HG03039 (cell line): ENCODE data around the gene DDX39B.
"Not testable (repeated sequence)": the region's sequence is repeated elsewhere in the genome, so short reads cannot be mapped to it uniquely, and the experiment has no call there.

ENCODE experiments used
- ATAC-seq: cut with Tn5 transposase; IDR thresholded peaks from one replicate; pipeline ENCODE4 v1.9.1; 2021; ENCODE audit warnings: mild to moderate bottlenecking, moderate library complexity; ENCODE audit not compliant: unreplicated experiment

DDX39B gene

DNA sequence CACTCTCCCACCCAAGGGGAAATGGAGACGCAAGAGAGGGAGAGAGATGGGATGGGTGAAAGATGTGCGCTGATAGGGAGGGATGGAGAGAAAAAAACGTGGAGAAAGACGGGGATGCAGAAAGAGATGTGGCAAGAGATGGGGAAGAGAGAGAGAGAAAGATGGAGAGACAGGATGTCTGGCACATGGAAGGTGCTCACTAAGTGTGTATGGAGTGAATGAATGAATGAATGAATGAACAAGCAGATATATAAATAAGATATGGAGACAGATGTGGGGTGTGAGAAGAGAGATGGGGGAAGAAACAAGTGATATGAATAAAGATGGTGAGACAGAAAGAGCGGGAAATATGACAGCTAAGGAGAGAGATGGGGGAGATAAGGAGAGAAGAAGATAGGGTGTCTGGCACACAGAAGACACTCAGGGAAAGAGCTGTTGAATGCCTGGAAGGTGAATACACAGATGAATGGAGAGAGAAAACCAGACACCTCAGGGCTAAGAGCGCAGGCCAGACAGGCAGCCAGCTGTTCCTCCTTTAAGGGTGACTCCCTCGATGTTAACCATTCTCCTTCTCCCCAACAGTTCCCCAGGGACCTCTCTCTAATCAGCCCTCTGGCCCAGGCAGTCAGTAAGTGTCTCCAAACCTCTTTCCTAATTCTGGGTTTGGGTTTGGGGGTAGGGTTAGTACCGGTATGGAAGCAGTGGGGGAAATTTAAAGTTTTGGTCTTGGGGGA is 34.3 kb upstream of the DDX39B start:
- ATAC-seq, result no peak

- no peak for ATAC-seq
These were observed 33.6 kb upstream of the DDX39B start, which contains the start of gene TNF for GRCh38 chr6:31575335-31575901. TNF (plus strand) TSS chr6:31575565; CDS start chr6:31575742, 177 bp downstream.

DNA sequence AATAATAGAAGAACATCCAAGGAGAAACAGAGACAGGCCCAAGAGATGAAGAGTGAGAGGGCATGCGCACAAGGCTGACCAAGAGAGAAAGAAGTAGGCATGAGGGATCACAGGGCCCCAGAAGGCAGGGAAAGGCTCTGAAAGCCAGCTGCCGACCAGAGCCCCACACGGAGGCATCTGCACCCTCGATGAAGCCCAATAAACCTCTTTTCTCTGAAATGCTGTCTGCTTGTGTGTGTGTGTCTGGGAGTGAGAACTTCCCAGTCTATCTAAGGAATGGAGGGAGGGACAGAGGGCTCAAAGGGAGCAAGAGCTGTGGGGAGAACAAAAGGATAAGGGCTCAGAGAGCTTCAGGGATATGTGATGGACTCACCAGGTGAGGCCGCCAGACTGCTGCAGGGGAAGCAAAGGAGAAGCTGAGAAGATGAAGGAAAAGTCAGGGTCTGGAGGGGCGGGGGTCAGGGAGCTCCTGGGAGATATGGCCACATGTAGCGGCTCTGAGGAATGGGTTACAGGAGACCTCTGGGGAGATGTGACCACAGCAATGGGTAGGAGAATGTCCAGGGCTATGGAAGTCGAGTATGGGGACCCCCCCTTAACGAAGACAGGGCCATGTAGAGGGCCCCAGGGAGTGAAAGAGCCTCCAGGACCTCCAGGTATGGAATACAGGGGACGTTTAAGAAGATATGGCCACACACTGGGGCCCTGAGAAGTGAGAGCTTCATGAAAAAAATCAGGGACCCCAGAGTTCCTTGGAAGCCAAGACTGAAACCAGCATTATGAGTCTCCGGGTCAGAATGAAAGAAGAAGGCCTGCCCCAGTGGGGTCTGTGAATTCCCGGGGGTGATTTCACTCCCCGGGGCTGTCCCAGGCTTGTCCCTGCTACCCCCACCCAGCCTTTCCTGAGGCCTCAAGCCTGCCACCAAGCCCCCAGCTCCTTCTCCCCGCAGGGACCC is 32.6 kb upstream of the DDX39B start:
- no peak for ATAC-seq

- ATAC-seq, result no peak
These were observed 31.7 kb upstream of the DDX39B start for GRCh38 chr6:31573239-31574105.

DNA sequence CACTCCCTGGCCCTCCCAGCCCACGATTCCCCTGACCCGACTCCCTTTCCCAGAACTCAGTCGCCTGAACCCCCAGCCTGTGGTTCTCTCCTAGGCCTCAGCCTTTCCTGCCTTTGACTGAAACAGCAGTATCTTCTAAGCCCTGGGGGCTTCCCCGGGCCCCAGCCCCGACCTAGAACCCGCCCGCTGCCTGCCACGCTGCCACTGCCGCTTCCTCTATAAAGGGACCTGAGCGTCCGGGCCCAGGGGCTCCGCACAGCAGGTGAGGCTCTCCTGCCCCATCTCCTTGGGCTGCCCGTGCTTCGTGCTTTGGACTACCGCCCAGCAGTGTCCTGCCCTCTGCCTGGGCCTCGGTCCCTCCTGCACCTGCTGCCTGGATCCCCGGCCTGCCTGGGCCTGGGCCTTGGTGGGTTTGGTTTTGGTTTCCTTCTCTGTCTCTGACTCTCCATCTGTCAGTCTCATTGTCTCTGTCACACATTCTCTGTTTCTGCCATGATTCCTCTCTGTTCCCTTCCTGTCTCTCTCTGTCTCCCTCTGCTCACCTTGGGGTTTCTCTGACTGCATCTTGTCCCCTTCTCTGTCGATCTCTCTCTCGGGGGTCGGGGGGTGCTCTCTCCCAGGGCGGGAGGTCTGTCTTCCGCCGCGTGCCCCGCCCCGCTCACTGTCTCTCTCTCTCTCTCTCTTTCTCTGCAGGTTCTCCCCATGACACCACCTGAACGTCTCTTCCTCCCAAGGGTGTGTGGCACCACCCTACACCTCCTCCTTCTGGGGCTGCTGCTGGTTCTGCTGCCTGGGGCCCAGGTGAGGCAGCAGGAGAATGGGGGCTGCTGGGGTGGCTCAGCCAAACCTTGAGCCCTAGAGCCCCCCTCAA is 30.5 kb upstream of the DDX39B start, which contains the start of gene LTA:
Gene LTA, plus strand, starts transcription at position 249 of the 871 bp plus-strand sequence. Its CDS starts 454 bp downstream, at position 703.
- ATAC-seq, result peak; percentile 28

DNA sequence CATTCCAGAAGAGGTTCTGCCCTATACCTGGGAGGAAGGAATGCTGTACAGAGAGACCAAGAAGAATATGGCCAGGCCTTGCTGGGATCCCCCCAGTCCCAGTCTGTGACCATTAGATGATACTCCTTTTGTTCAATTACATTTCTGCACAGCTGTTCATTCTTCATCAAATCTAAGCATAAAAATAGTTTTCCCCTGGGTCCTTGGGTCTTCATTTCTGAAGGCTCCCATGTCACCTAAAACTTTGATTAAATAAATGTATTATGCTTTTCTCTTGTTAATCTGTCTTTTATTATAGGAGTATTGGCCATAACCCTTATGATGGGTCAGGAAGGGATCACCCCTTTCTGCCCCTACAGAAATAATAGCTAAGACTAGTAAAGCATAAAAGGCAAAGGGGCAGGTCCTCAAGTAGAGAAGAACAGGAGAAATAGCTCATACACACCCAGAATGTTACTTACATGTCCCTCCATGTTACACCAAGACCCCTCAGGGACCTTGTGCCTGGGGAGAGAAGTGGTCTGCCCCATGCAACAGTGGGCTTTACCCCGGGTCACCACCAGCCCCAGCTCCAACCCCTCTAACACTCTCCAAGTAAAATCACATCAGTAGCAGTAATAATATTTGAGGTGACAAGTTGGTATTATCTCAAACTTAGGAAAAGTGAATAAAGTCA is 28.2 kb upstream of the DDX39B start:
- no peak for ATAC-seq

- ATAC-seq, result peak; percentile 51
These were observed 26.7 kb upstream of the DDX39B start for GRCh38 chr6:31568537-31568961.

GRCh38 chr6:31567531-31568370 is 25.9 kb upstream of the DDX39B start:
- ATAC-seq, result no peak

GRCh38 chr6:31560697-31561058 is 18.9 kb upstream of the DDX39B start:
- ATAC-seq, result no peak

DNA sequence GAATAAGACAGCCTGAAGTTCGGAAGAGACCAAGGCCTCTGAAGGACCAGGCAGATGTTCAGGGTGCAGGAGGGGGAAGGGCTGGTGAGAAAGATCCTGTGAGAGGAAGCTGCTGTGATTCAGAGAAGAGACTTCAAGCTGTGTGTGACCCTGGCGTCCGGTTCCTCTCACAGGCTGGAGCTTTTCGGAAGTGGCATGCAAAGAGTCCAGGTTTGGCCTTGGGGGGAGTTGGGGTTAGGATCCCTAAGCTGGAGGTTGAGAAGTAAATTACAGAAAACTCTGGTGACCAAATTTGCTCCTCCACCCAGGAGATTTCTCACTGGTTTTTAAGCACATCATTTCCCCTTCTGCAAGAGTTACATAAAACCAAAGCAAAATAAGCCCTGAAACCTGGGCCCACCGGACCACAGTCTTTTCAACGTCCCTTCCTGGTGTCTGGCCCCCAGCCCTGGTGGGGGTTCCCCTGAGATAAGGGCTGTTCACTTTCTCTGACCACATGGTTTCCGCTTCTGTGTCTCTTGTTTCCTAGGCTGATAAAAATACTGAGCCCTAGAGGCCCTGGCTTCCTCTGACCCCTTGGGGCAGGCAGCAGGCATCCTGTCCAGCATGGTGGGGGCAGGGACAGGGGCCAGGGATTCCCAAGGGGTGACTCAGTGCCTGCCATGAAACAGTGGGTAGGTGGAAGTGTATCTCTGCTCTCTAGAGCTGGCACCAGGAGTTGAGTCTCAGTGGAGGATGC is 18.3 kb upstream of the DDX39B start:
- peak; percentile 36 for ATAC-seq

GRCh38 chr6:31559606-31559957 is 17.8 kb upstream of the DDX39B start:
- no peak for ATAC-seq

DNA sequence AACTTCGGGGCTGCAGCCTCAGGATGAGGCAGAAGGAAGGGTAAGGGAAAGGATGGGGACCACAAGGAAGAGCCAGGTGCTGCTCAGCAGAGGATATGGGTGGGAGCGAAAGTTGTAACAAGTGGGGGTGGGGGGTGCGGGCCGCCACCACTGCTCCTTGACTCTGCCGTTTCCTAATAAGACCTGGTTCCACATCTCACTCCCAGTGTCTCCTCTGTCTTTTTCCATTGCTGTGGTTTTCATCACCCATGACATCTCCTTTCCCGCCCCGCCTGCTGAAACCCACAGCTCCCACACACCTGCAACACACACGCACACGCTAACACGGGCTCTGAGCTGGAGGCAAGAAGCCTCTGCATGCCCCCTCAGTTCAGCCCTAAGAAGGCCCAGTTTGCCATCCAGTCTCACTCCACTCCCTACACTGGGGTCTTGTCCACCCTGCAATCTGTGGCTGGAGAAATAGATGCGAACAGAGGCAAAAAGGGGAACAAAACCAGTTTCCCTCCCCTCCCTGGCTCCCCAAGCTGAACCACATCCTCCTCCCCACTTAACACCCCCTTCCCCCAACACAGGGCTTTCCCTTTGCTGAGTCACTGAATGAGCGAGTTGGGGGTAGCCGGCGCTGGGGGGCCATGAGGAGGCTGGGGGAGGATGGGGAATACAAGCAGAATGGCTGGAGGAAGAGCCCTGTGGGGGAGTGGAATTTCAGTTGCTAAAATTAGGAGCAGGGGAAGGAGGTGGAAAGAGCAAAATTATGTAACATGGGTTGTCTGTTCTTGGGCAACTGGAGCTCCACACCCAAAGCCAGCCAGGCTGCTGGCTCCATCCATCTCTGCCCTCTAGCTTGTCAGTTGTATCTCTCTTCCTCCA is 17.1 kb upstream of the DDX39B start:
- ATAC-seq, result no peak

GRCh38 chr6:31558318-31558625 is 16.5 kb upstream of the DDX39B start:
- no peak for ATAC-seq

GRCh38 chr6:31557443-31558317 is 15.9 kb upstream of the DDX39B start:
- ATAC-seq, result no peak

GRCh38 chr6:31556307-31556706 is 14.5 kb upstream of the DDX39B start:
- no peak for ATAC-seq

DNA sequence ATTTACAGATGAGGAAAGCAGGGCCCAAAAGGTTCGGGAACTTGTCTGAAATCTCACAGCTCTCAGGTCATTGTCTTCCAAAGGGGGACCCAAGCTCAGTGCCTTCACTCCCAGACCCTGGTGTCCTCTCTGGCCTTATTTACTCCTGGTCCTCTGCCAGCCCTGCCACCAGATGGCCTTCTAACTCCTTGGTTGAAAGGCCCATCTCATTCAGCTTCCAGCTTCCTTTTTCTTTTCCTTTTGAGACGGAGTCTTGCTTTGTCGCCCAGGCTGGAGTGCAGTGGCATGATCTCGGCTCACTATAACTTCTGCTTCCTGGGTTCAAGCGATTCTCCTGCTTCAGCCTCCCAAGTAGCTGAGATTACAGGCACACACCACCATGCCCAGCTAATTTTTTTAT is 9.6 kb upstream of the DDX39B start:
- not testable (repeated sequence) for ATAC-seq
